Activated CD4-positive, alpha-beta T cell treated with anti-CD3 and anti-CD28 coated beads for 1 hour (primary cell): ENCODE measurements around the gene ZNF32.

Source experiments
- DNase-seq: peaks from one replicate; pipeline ENCODE4 v3.0.0-alpha.2; 2020

The ZNF32 gene

GRCh38 chr10:43648398-43649184, at the start of gene ZNF32:
Gene ZNF32 (minus strand): TSS chr10:43648881. CDS start chr10:43646133, 2,748 bp downstream.
- DNase-seq = peak; percentile 72

- no peak for DNase-seq
Observed at GRCh38 chr10:43698156-43698555, 49.5 kb upstream of the ZNF32 start.

- no peak for DNase-seq
Observed at GRCh38 chr10:43696909-43697483, 48.3 kb upstream of the ZNF32 start.

- no peak for DNase-seq
Observed at GRCh38 chr10:43695730-43696129, 47.0 kb upstream of the ZNF32 start.

- DNase-seq = no peak
Observed at GRCh38 chr10:43695321-43695720, 46.6 kb upstream of the ZNF32 start.

- DNase-seq = no peak
Observed at GRCh38 chr10:43694526-43694925, 45.8 kb upstream of the ZNF32 start.

- no peak for DNase-seq
Observed at GRCh38 chr10:43693602-43694001, 44.9 kb upstream of the ZNF32 start.

GRCh38 chr10:43692051-43692825, 43.6 kb upstream of the ZNF32 start:
- no peak for DNase-seq

- DNase-seq = no peak
Observed at GRCh38 chr10:43691485-43691884, 42.8 kb upstream of the ZNF32 start.

- DNase-seq = peak; percentile 74
Observed at GRCh38 chr10:43689955-43690771, 41.5 kb upstream of the ZNF32 start.

- DNase-seq = no peak
Observed at GRCh38 chr10:43689618-43689954, 40.9 kb upstream of the ZNF32 start.

GRCh38 chr10:43689007-43689491, 40.4 kb upstream of the ZNF32 start:
- no peak for DNase-seq

- DNase-seq = no peak
Observed at GRCh38 chr10:43688348-43688892, 39.7 kb upstream of the ZNF32 start.

GRCh38 chr10:43687373-43687772, 38.7 kb upstream of the ZNF32 start:
- DNase-seq = no peak

GRCh38 chr10:43686414-43686813, 37.7 kb upstream of the ZNF32 start:
- no peak for DNase-seq

GRCh38 chr10:43685744-43686143, 37.1 kb upstream of the ZNF32 start:
- DNase-seq = no peak

- no peak for DNase-seq
Observed at GRCh38 chr10:43684292-43684559, 35.5 kb upstream of the ZNF32 start.

- DNase-seq = no peak
Observed at GRCh38 chr10:43683451-43684291, 35.0 kb upstream of the ZNF32 start.

GRCh38 chr10:43682956-43683355, 34.3 kb upstream of the ZNF32 start:
- no peak for DNase-seq

- DNase-seq = no peak
Observed at GRCh38 chr10:43681721-43682120, 33.0 kb upstream of the ZNF32 start.

GRCh38 chr10:43681220-43681619, 32.5 kb upstream of the ZNF32 start:
- no peak for DNase-seq

- no peak for DNase-seq
Observed at GRCh38 chr10:43680035-43680434, 31.4 kb upstream of the ZNF32 start.
